Common myeloid progenitor, CD34-positive (primary cell): ENCODE results near the gene HOXB4.

Experiments
- CTCF ChIA-PET: fragments of 350-600 bp; sonication (Branson Sonifier 250); formaldehyde crosslinking; loops from one replicate; lab custom pipeline; 2021; ENCODE audit warnings: antibody characterized with exemption; lab: Charles Lee
- POLR2A ChIA-PET: fragments of 350-600 bp; sonication (Branson Sonifier 250); formaldehyde crosslinking; loops from one replicate; lab custom pipeline; 2021; ENCODE audit warnings: antibody characterized with exemption; lab: Charles Lee
- DNase-seq, 3 donors: peaks; one replicate each; pipeline versions ENCODE4 v3.0.0 to v3.0.0-alpha.2; 2013
- H3K27ac ChIP-seq, 2 experiments: 1 replicate in 1 of 2; 2 replicates in 1 of 2; pipeline ENCODE4 v1.7.0; 2013; ENCODE audit warnings: inconsistent platforms in 2 of 2, low read length in 2 of 2, mild to moderate bottlenecking in 2 of 2, low read depth in 1 of 2, moderate library complexity in 1 of 2; ENCODE audit not compliant: severe bottlenecking in 2 of 2, insufficient read depth in 1 of 2, poor library complexity in 1 of 2
- H3K27me3 ChIP-seq, 5 experiments: replicated peaks in 2 of 5; 1 replicate in 3 of 5; 2 replicates in 2 of 5; pipeline versions ENCODE4 v1.6.1 to v1.7.0; 2013; ENCODE audit warnings: low read length in 4 of 5, mild to moderate bottlenecking in 2 of 5, moderate library complexity in 2 of 5, inconsistent platforms in 1 of 5; ENCODE audit not compliant: insufficient read depth in 5 of 5, control insufficient read depth in 4 of 5
- H3K36me3 ChIP-seq, 4 experiments: 1 replicate in 2 of 4; 2 replicates in 2 of 4; pipeline versions ENCODE4 v1.6.1 to v1.7.0; 2013; ENCODE audit warnings: low read length in 3 of 4, control low read depth in 1 of 4, mild to moderate bottlenecking in 1 of 4; ENCODE audit not compliant: control insufficient read depth in 4 of 4, insufficient read depth in 4 of 4
- H3K4me1 ChIP-seq, 4 experiments: 1 replicate in 3 of 4; 2 replicates in 1 of 4; pipeline versions ENCODE4 v1.6.1 to v1.7.1; 2013; ENCODE audit warnings: low read length in 3 of 4, mild to moderate bottlenecking in 3 of 4, control low read depth in 1 of 4, inconsistent platforms in 1 of 4, moderate library complexity in 1 of 4; ENCODE audit not compliant: control insufficient read depth in 4 of 4, insufficient read depth in 4 of 4; ENCODE audit errors: control extremely low read depth in 1 of 4
- H3K4me3 ChIP-seq, 7 experiments: 1 replicate in 4 of 7; 2 replicates in 3 of 7; pipeline versions ENCODE4 v1.5.1 to v1.7.0; 2013; ENCODE audit warnings: mild to moderate bottlenecking in 7 of 7, low read length in 6 of 7, moderate library complexity in 6 of 7, inconsistent platforms in 2 of 7, low read depth in 2 of 7, control low read depth in 1 of 7; ENCODE audit not compliant: insufficient read depth in 4 of 7, control insufficient read depth in 1 of 7; ENCODE audit errors: extremely low read depth in 1 of 7
- H3K9me3 ChIP-seq, 5 experiments: 1 replicate in 4 of 5; 2 replicates in 1 of 5; pipeline versions ENCODE4 v1.6.1 to v1.7.1; 2013; ENCODE audit warnings: low read length in 4 of 5, mild to moderate bottlenecking in 2 of 5, inconsistent platforms in 1 of 5, low read depth in 1 of 5, moderate library complexity in 1 of 5; ENCODE audit not compliant: control insufficient read depth in 4 of 5, insufficient read depth in 2 of 5; ENCODE audit errors: control extremely low read depth in 1 of 5
- WGBS: methylation state at CpG from one replicate; pipeline ENCODE4 v1.1.5; 2013; ENCODE audit not compliant: insufficient coverage; 5-methylcytosine and 5-hydroxymethylcytosine counted together

The HOXB4 gene

DNA sequence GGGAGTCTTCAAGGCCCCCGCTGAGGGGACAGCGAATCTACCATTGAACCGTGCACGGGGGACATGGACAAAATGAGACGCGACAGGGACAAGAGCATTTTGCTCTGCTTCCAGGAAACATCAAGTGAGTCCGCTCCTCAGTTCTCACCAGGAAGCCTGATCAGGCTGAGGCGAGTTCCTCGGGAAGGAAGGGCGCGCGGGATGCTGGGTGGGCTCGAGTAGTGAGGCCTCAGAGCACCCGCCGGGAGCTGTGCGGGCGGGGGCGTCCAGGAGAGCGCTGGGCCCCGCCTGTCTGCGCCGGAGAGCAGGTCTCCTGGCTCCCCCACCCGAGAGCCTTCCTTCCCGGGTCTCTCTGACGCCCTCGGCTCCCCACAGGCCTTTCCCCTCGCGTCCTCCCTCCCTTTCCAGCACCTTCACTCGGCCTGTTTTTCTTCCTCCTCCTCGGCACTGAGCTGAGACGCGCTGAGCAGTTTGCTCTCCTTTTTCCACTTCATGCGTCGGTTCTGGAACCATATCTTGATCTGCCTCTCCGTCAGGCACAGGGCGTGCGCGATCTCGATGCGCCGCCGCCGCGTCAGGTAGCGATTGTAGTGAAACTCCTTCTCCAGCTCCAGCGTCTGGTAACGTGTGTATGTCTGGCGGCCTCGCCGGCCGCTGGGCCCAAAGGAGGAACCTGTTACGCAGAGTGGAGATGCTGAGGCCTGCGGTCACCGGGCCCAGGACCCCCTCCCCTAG lies 18.0 kb upstream of the HOXB4 start:
- peak overlapping the region in 5 of 7 experiments; percentile 53 to 82 (median 78) for H3K4me3 ChIP-seq
- H3K27me3 ChIP-seq = peaks cover 0 to 44% (median 13%) of the 10 kb centered on the region in 5 experiments
- WGBS = 12% methylated on average over 45 of the region's 54 CpGs
- ChIA-PET CTCF (interaction anchor here (0.8 to 1.0 kb wide), 4 partner anchors 9 to 285 kb away, joined by 3 to 4 read pairs (median 3); no protein-coding TSS in a partner anchor), POLR2A (interaction anchor here (1.2 to 2.2 kb wide), 2 partner anchors 8 to 18 kb away, joined by 3 to 7 read pairs; no protein-coding TSS in a partner anchor)
- no peak overlapping the region for H3K27ac ChIP-seq
- H3K36me3 ChIP-seq = peaks cover 0 to 3% (median 0%) of the 10 kb centered on the region in 4 experiments
- H3K9me3 ChIP-seq = no peaks in the 10 kb centered on the region
- peaks cover 2 to 65% (median 46%) of the 10 kb centered on the region in 4 experiments for H3K4me1 ChIP-seq
- peak in 2 of 3 donors; percentile 66 to 75 for DNase-seq

DNA sequence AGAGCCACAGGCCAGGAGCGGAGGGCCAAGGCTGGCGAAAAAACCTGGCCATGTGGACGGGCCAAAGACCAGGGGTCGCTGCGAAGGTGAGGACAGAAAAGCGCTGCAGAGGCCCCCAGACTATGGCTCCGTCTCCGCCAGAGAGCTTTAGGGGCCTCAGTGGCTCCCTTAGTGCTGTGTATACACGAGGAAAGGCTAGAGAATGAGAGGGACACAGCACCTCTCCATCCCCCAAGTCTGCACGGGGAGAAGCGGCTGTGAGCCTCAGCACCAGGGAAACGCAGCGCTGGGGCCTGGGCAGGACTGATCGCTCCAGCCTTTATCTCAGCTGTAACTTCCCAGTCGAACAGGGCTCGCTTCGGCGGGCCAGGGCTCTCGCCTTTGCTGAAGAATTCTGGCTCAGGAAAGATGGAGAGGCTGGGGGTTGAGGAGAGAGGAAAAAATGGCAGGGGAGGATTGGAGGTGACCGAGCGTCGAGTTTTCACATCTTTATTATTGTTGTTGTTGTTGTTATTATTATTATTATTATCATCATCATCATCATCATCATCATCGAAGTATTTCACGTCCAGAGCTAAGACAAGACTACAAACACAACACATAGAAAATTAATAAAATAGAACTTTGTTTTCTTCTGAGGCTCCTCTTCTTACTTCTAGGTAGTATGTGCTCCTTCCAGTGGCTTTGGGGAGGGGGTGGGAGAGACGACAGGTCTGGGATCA lies 17.3 kb upstream of the HOXB4 start:
- H3K27me3 ChIP-seq = peaks cover 0 to 40% (median 11%) of the 10 kb centered on the region in 5 experiments
- H3K4me3 ChIP-seq = peak overlapping the region in 3 of 7 experiments; percentile 78 to 82 (median 80)
- no peaks in the 10 kb centered on the region for H3K9me3 ChIP-seq
- DNase-seq = no peak
- H3K27ac ChIP-seq = no peak overlapping the region
- peaks cover 2 to 72% (median 50%) of the 10 kb centered on the region in 4 experiments for H3K4me1 ChIP-seq
- 92% methylated on average over 14 of the region's 25 CpGs for WGBS
- H3K36me3 ChIP-seq = peaks cover 0 to 3% (median 0%) of the 10 kb centered on the region in 4 experiments
- ChIA-PET CTCF (interaction anchor here (0.6 to 4.3 kb wide), 6 partner anchors 8 to 260 kb away, joined by 3 to 31 read pairs (median 4); no protein-coding TSS in a partner anchor), POLR2A (interaction anchor here (2.2 kb wide), 1 partner anchor 8 kb away, joined by 7 read pairs; no protein-coding TSS in a partner anchor)

DNA sequence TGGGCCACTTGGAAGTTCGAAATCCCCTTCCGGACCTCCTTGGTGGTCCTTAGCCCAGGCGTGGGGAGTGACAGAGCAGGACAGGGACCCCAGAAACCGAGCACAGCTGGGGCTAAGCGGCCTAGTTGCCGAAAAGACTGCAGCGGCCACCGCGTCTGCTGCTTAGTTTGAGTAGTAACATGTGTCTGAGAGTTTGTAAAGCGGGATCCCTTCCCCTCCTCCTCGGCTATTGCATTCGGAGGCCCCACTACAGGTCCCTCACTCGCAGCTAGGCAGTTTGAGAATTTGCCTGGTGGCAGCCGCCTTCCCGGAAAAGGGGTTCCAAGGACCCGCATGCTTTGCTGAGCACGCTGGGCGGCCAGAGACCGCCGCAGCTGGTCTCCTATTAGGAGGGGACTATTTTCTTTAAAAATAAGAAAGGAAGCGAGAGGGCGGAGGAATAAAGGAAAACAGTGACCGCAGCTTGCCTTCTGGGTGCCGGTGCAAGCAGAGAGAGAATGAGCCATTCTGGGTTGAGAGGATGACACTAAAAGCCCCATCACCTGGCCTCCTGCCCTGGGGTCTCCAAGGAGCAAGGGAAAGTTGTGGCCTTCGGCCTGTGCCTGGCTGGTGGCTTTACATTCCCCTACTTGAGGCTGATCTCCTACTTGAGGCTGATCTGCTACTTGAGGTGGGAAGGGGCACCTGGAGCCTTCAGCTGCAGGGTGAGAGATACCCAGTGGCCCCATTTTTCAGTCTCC lies 16.6 kb upstream of the HOXB4 start:
- Histone ChIP-seq H3K36me3 (peaks cover 0 to 3% (median 0%) of the 10 kb centered on the region in 4 experiments), H3K9me3 (no peaks in the 10 kb centered on the region), H3K4me1 (peaks cover 3 to 77% (median 56%) of the 10 kb centered on the region in 4 experiments), H3K27ac (no peak overlapping the region), H3K27me3 (peaks cover 0 to 38% (median 10%) of the 10 kb centered on the region in 5 experiments), H3K4me3 (peak overlapping the region in 3 of 7 experiments; percentile 43 to 97 (median 90))
- 75% methylated on average over 19 of the region's 25 CpGs for WGBS
- ChIA-PET CTCF (interaction anchor here (0.6 to 4.3 kb wide), 7 partner anchors 18 to 260 kb away, joined by 3 to 31 read pairs (median 4); no protein-coding TSS in a partner anchor), POLR2A (no interaction called here)
- DNase-seq = no peak

DNA sequence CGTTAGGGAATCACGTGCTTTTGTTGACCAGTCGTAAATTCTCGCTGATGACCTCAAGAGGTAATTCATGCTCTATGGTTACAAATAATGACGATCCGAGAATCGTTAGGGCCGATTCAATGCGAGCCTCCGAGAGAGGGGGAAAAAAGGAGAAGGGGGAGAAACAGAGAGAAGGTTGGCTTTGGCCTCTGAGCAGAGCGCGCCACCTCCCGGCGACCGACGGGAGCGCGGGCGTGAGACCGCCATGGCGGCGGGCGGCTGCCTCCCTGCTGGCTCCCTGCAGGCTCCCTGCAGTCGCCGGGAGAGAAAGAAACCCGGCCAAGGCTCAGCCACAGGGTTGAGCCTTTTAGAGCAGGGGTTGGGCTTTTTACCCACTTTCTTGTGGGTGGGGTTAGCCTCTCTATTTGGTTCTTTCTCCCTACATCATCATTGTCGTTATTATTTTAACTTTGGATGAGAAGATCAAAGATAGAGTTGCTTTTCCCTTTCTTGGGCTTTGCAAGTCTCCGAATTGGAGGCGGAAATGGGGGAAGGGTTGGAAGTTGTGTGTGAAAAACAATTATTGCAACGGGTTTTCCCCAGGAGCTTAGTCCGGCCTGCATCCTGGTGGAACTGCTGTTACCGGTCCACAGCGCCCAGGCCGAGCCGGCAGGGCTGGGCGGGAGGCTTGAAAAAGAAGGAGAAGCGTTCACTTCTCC lies 15.8 kb upstream of the HOXB4 start:
- Histone ChIP-seq H3K4me3 (peak overlapping the region in 6 of 7 experiments; percentile 43 to 97 (median 74)), H3K9me3 (no peaks in the 10 kb centered on the region), H3K27me3 (peaks cover 0 to 32% (median 4%) of the 10 kb centered on the region in 5 experiments), H3K4me1 (peaks cover 4 to 83% (median 61%) of the 10 kb centered on the region in 4 experiments), H3K27ac (no peak overlapping the region), H3K36me3 (peaks cover 0 to 3% (median 0%) of the 10 kb centered on the region in 4 experiments)
- peak; percentile 82 to 86 (median 86) for DNase-seq
- POLR2A ChIA-PET = no interaction called here
- WGBS = 19% methylated on average over 32 of the region's 37 CpGs
- CTCF ChIA-PET = interaction anchor here (0.7 to 4.3 kb wide), 17 partner anchors 19 to 376 kb away, joined by 3 to 31 read pairs (median 7); no protein-coding TSS in a partner anchor

DNA sequence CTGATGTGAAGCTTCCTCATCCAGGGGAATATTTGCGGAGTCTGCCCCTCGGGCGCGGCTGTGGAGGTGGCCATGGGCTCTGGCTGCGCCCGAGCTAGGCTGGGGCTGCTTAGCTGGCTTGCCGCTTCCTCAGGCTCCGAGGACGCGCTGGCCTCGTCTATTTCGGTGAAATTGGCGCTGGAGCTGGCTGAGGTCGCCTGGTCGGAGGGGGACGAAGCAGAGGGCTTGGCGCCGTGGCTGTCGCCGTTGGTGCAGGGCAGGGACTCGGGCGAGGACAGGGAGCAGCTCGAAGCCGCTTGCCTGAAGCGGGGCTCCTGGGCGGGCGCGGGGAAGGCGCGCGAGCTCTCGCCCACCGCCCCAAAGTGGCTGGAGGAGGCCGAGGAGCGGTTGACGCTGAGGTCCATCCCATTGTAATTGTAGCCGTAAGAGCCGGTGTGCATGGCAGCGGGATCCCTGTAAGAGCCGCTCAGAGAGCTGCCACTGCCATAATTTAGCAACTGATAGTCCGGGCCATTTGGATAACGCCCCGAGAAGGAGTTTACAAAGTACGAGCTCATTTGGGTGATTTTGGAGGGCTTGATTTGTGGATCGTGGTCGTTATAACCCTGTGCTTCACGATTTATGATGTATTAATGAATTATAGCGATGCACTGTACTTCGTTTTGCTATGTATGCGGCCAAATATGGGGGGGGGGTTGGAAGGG lies 15.1 kb upstream of the HOXB4 start, which contains the start of gene HOXB5:
Gene HOXB5, minus strand, starts transcription at position 654 of the 704 bp plus-strand sequence. Its CDS starts 97 bp downstream, at position 557.
- Histone ChIP-seq H3K9me3 (no peaks in the 10 kb centered on the region), H3K27me3 (peaks cover 0 to 28% (median 2%) of the 10 kb centered on the region in 5 experiments), H3K4me3 (peak within 1 kb of the TSS; percentile 57 to 97 (median 75)), H3K4me1 (peaks cover 9 to 83% (median 63%) of the 10 kb centered on the region in 4 experiments), H3K27ac (peak within 1 kb of the TSS in 1 of 2 experiments; percentile 61), H3K36me3 (peaks cover 0 to 3% (median 0%) of the 10 kb centered on the region in 4 experiments)
- ChIA-PET CTCF (interaction anchor here (0.6 to 4.3 kb wide), 32 partner anchors 11 to 567 kb away, joined by 3 to 31 read pairs (median 4); partner anchors contain the start of genes HOXB4 and HOXB6), POLR2A (interaction anchor here (0.7 to 1.2 kb wide), 2 partner anchors 37 to 52 kb away, joined by 3 to 4 read pairs; no protein-coding TSS in a partner anchor)
- DNase-seq = peak in 2 of 3 donors; percentile 48 to 63
- 0% methylated on average over 43 of the region's 50 CpGs for WGBS
